HEK293T (cell line): ENCODE data around the gene FAM78B.

Experiments used
- CTCF ChIA-PET: fragments of 350-600 bp; formaldehyde crosslinking; extraction: SDS; loops from one replicate; lab custom pipeline; 2021; ENCODE audit warnings: antibody characterized with exemption, inconsistent platforms; lab: Yijun Ruan, JAX
- POLR2A ChIA-PET: fragments of 350-600 bp; formaldehyde crosslinking; extraction: SDS; loops from one replicate; lab custom pipeline; 2020; ENCODE audit warnings: antibody characterized with exemption, inconsistent platforms; lab: Yijun Ruan, JAX
- DNase-seq: peaks from one replicate; pipeline ENCODE4 v3.0.0; 2012; ENCODE audit warnings: mixed read lengths; ENCODE audit errors: extremely low spot score
- ARNT ChIP-seq: fragments of 450-650 bp; IDR thresholded peaks from 2 replicates; pipeline ENCODE4 v1.6.1; 2017; ENCODE audit warnings: mild to moderate bottlenecking
- BHLHE40 ChIP-seq: fragments of 450-650 bp; IDR thresholded peaks from 2 replicates; pipeline ENCODE4 v1.6.1; 2016; ENCODE audit warnings: mild to moderate bottlenecking, moderate library complexity, borderline replicate concordance
- CTBP1 ChIP-seq: fragments of 450-650 bp; IDR thresholded peaks from 2 replicates; pipeline ENCODE4 v1.6.1; 2016; ENCODE audit warnings: borderline replicate concordance
- ELF4 ChIP-seq: fragments of 450-650 bp; IDR thresholded peaks from 2 replicates; pipeline ENCODE4 v1.6.1; 2017; ENCODE audit warnings: antibody characterized with exemption
- FOXA1 ChIP-seq: fragments of 450-650 bp; IDR thresholded peaks from 2 replicates; pipeline ENCODE4 v1.6.1; 2016; ENCODE audit warnings: mild to moderate bottlenecking
- FOXK2 ChIP-seq: fragments of 450-650 bp; IDR thresholded peaks from 2 replicates; pipeline ENCODE4 v1.6.1; 2016; ENCODE audit warnings: mild to moderate bottlenecking
- FOXM1 ChIP-seq: fragments of 450-650 bp; IDR thresholded peaks from 2 replicates; pipeline ENCODE4 v1.6.1; 2017; ENCODE audit warnings: mild to moderate bottlenecking, borderline replicate concordance
- HDGF ChIP-seq: fragments of 450-650 bp; IDR thresholded peaks from 2 replicates; pipeline ENCODE4 v1.6.1; 2017; ENCODE audit warnings: antibody characterized with exemption, borderline replicate concordance
- L3MBTL2 ChIP-seq: fragments of 450-650 bp; conservative IDR thresholded peaks from 2 replicates; pipeline ENCODE4 v1.6.1; 2016; ENCODE audit warnings: mild to moderate bottlenecking
- LEF1 ChIP-seq: fragments of 450-650 bp; IDR thresholded peaks from 2 replicates; pipeline ENCODE4 v1.6.1; 2017; ENCODE audit warnings: mild to moderate bottlenecking, borderline replicate concordance
- NFRKB ChIP-seq: fragments of 450-650 bp; IDR thresholded peaks from 2 replicates; pipeline ENCODE4 v1.6.1; 2016; ENCODE audit warnings: mild to moderate bottlenecking, moderate library complexity
- SP1 ChIP-seq: fragments of 450-650 bp; IDR thresholded peaks from 2 replicates; pipeline ENCODE4 v1.6.1; 2017
- SUZ12 ChIP-seq: fragments of 450-650 bp; IDR thresholded peaks from 2 replicates; pipeline ENCODE4 v1.6.1; 2016; ENCODE audit warnings: mild to moderate bottlenecking
- TARDBP ChIP-seq: fragments of 450-650 bp; IDR thresholded peaks from 2 replicates; pipeline ENCODE4 v1.6.1; 2016
- ZNF384 ChIP-seq: fragments of 450-650 bp; IDR thresholded peaks from 2 replicates; pipeline ENCODE4 v1.6.1; 2016
- TF ChIP-seq, protein P1 (sequence below): fragments of 450-650 bp; IDR thresholded peaks from 2 replicates; pipeline ENCODE4 v1.6.1; 2016

Gene FAM78B

DNA sequence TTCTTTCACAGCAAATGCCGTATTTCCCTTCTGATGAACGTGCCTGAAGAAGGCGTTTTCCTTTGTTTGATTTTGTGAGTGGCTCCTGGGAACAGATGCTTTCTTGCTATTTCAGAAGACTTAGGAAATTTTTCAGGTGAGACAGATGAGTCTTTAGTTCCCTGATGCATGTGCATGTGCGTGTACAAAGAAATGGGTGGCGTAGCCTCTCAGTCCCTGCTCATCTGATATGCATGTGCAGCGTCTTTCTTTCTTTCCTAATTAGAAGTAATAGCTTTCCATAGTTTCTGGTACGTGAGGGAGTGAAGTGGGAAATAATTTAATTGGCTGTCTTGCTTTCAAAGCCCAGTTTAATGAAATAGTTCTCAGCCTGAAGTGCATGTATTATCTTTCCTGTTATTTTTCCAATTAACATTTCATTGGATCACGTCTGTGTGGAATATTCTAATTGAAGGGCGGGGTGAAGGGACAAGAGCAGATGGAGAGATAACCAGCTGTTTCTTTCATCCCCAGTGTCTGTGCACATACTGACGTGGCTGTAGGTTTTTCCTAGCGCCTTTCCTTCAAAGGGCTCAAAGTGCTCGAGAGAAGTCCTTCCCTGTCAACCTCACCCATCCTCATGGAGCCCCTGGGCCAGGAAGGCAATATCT is 104.3 kb downstream of the FAM78B start:
- TF ChIP-seq TARDBP (no peak), FOXA1 (no peak), HDGF (no peak), BHLHE40 (no peak), ARNT (no peak), CTBP1 (no peak), LEF1 (no peak), FOXK2 (no peak), SP1 (no peak), ELF4 (no peak), L3MBTL2 (no peak), SUZ12 (no peak), ZNF384 (no peak), NFRKB (no peak), FOXM1 (no peak)
- POLR2A ChIA-PET = no interaction called here
- DNase-seq = no peak
- CTCF ChIA-PET = no interaction called here

DNA sequence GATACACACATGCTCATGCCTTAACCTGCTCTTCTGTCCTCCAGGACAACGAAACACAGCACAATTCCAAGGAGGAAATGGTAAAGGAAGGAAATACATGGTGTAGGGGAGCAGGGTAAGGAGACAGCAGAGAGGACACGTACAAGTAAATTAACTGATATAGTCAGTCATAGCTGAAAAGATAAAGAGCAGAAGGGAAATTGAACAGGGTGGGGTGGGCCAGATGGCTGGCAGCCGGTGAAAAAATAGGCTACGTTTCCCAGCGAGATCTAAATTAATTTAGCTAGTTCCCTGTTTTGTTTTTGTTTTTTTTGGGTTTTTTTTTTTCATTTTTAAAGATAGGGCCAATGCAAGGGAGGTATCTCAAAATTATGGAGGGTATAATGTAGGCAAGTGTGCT is 109.2 kb downstream of the FAM78B start:
- TF ChIP-seq, protein P1, sequence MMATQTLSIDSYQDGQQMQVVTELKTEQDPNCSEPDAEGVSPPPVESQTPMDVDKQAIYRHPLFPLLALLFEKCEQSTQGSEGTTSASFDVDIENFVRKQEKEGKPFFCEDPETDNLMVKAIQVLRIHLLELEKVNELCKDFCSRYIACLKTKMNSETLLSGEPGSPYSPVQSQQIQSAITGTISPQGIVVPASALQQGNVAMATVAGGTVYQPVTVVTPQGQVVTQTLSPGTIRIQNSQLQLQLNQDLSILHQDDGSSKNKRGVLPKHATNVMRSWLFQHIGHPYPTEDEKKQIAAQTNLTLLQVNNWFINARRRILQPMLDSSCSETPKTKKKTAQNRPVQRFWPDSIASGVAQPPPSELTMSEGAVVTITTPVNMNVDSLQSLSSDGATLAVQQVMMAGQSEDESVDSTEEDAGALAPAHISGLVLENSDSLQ = no peak
- TF ChIP-seq SUZ12 (no peak), LEF1 (no peak), FOXA1 (no peak), ZNF384 (no peak), HDGF (no peak), CTBP1 (no peak), NFRKB (no peak), ELF4 (no peak), FOXK2 (no peak), ARNT (no peak), TARDBP (no peak), BHLHE40 (no peak), FOXM1 (no peak), SP1 (no peak), L3MBTL2 (no peak)
- POLR2A ChIA-PET = no interaction called here
- no peak for DNase-seq
- CTCF ChIA-PET = no interaction called here

DNA sequence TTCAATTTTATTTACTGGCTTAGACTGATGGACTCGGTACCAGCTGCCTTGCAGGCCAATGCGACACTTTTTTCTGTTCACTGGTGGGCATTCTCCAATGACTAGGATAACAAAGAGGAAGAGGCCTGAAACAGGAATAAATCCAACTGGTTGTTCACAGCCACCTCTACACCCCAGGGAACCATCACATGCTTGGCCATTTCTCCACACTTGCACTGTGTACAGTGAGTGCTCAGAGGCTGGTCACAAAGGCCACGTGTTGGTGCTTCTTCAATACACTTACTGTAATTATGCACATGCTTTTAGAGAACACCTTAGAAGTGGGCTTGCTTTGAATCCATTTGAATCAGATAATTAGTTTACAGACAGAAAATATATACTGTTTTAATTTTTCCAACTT is 113.4 kb downstream of the FAM78B start:
- POLR2A ChIA-PET = no interaction called here
- TF ChIP-seq SP1 (no peak), HDGF (no peak), SUZ12 (no peak), ARNT (no peak), ZNF384 (no peak), FOXM1 (no peak), TARDBP (no peak), ELF4 (no peak), LEF1 (no peak), BHLHE40 (no peak)
- CTCF ChIA-PET = no interaction called here
- no peak for DNase-seq

DNA sequence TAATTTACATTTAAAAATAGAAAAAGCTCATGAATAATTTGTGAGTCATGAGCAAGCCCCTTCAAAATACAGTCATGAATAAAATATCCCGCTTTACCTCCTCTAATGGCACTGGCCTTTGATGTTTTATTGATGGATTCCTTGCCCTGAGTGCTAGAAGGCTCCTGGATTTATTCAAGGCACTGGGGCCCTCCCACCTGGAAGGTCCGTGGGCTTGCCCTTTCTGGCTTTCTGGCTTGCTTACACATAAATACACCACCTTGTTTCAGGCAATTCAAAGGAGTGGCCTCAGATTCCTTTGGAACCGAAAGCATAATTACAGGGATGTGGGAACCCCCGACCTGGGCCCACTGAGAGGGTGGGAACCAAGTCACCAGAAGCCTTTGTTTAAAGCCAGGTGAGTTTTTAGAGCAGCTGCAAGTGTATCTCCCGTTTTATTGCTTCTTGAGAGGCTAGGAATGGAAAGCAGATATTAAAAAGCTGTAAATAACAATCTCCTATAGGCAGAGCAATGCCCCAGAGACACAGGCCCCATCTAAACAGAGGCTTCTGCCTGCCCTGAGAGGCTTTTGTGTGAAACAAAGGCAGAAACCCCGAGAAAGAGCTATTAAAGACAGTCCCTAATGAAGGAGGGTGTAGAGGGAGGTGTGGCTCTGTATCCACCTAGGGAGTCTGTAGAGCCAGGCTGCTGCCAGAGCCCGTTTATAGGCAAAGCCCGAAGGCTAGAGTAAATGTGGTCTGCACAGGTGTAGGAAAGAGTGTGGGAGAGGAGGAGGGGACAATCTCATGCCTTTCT is 126.4 kb downstream of the FAM78B start:
- ChIA-PET POLR2A (no interaction called here), CTCF (no interaction called here)
- DNase-seq = no peak
- no peak for TF ChIP-seq BHLHE40
- no peak for TF ChIP-seq ELF4

DNA sequence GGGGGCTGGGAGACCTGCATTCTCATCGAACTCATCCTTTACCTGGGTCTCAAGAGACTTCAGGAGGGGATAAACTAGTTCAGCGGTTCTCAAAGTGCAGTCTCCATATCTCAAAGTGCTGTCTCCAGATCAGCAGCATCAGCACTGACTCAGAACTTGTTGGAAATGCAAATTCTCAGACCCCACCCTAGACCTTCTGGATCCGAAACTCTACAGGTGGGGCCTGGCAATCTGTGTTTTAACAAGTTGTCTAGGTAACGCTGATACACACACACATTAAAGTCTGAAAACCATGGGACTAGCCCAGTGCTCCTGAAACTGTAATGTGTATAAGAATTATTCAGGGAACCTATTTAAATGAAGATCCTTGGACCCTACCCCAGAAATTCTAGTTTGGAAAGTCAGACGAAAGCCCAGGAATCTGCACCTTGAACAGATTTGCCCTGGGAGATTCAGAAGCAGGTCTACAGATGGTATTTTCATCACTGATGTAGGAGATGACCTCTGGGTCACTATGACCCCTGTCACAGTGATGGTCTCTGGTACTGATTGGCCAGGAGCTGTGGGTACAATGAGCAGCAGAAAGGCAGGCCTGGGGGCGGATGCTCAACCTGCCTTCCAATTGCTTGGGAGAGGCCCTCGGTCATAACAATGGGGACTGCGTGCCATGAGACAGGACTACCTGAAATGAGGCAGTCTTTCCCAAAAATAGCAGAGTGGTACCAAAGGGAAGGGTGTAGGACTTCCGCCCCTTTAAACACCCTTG is 127.2 kb downstream of the FAM78B start:
- POLR2A ChIA-PET = no interaction called here
- CTCF ChIA-PET = interaction anchor here (0.6 kb wide), 1 partner anchor 19 kb away, joined by 3 read pairs; no protein-coding TSS in a partner anchor
- DNase-seq = no peak
- no peak for TF ChIP-seq ARNT
- no peak for TF ChIP-seq ELF4
- TF ChIP-seq SP1 = no peak
- TF ChIP-seq FOXM1 = no peak
- TF ChIP-seq NFRKB = no peak
- TF ChIP-seq, protein P1 = no peak
- no peak for TF ChIP-seq ZNF384
- no peak for TF ChIP-seq HDGF
- TF ChIP-seq FOXA1 = no peak
- no peak for TF ChIP-seq L3MBTL2
- TF ChIP-seq TARDBP = no peak
- no peak for TF ChIP-seq BHLHE40

DNA sequence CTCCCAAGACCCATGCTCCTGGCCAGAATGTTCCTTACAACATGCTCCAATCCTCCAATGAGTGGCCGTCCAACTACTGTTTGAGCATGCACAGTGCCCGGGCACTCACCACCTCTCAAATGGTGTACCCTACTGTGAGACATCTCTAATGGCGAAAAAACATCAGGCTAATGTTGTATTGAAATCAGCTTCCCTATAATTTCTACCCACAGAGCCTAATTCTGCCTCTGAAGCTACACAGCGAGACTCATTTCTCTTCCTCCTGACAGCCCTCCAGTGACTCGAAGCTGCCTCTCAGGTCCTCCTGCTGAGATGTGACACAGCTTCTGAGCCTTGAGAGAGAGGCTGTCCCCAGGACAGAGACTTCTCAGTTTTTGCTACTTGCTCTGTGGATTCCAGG is 130.7 kb downstream of the FAM78B start:
- POLR2A ChIA-PET = no interaction called here
- CTCF ChIA-PET = no interaction called here
- TF ChIP-seq, protein P1 = no peak
- TF ChIP-seq SUZ12 (no peak), FOXM1 (no peak), ZNF384 (no peak), ARNT (no peak), NFRKB (no peak), SP1 (no peak), L3MBTL2 (no peak), FOXK2 (no peak), ELF4 (no peak)
- DNase-seq = no peak
